K562 (cell line): ENCODE results near the gene TOR1A. TPM values are rescaled to one million over a fixed set of nuclear protein-coding genes. Genes with fewer than 3 reads are reported as not detected.

Experiments
- FOXJ2 ChIP-seq: fragments of 200-800 bp; sonication (Bioruptor generic); IDR thresholded peaks from 2 replicates; pipeline ENCODE4 v1.6.1; 2016; ENCODE audit warnings: missing genetic modification characterization, missing compliant biosample characterization
- FOXM1 ChIP-seq, 2 experiments: fragments of 450-650 bp in 1 of 2; sonication (generic) in 1 of 2; formaldehyde crosslinking in 1 of 2; IDR thresholded peaks; 2 replicates each; pipeline versions ENCODE4 v1.6.1 to v1.9.0; 2017 to 2022; ENCODE audit warnings: low read depth in 2 of 2, mild to moderate bottlenecking in 2 of 2, missing genetic modification reagents in 1 of 2, moderate library complexity in 1 of 2
- GTF2E2 ChIP-seq: fragments of 200-800 bp; sonication (Bioruptor generic); IDR thresholded peaks from 2 replicates; pipeline ENCODE4 v1.6.1; 2016; ENCODE audit warnings: missing genetic modification characterization, missing compliant biosample characterization
- HMGN3 ChIP-seq: IDR thresholded peaks from 2 replicates; pipeline ENCODE4 v1.6.1; 2011; ENCODE audit warnings: borderline replicate concordance, low read depth, mild to moderate bottlenecking, mixed read lengths, low read length; ENCODE audit not compliant: insufficient read length; ENCODE audit errors: extremely low read depth
- MAZ ChIP-seq, 2 experiments: fragments of 450-650 bp in 1 of 2; sonication (generic) in 1 of 2; formaldehyde crosslinking; IDR thresholded peaks in 1 of 2; conservative IDR thresholded peaks in 1 of 2; 2 replicates each; pipeline versions ENCODE4 v1.4.0 to v1.5.0; 2020; ENCODE audit warnings: mild to moderate bottlenecking in 1 of 2, missing genetic modification reagents in 1 of 2
- NR2C1 ChIP-seq, 2 experiments: fragments of 450-650 bp; IDR thresholded peaks; 2 replicates each; pipeline ENCODE4 v1.6.1; 2017; ENCODE audit warnings: mild to moderate bottlenecking in 2 of 2, antibody characterized with exemption in 1 of 2, inconsistent platforms in 1 of 2, missing compliant biosample characterization in 1 of 2, missing genetic modification characterization in 1 of 2
- RBM34 ChIP-seq: fragments of 200-400 bp; formaldehyde crosslinking; IDR thresholded peaks from 2 replicates; pipeline ENCODE4 v1.6.1; 2018; ENCODE audit warnings: low read length, borderline replicate concordance; ENCODE audit not compliant: insufficient read depth
- SMARCA5 ChIP-seq: fragments of 450-650 bp; IDR thresholded peaks from 2 replicates; pipeline ENCODE4 v1.6.1; 2016
- SRF ChIP-seq, 2 experiments: fragments of 250-450, 450-650 bp in 1 of 2; sonication (Bioruptor Pico) in 1 of 2; sonication (generic) in 1 of 2; formaldehyde crosslinking; IDR thresholded peaks; 2 replicates each; pipeline versions ENCODE4 v1.5.0 to v1.5.1; 2020 to 2022; ENCODE audit warnings: mild to moderate bottlenecking in 1 of 2, missing genetic modification reagents in 1 of 2
- THRAP3 ChIP-seq: fragments of 450-650 bp; IDR thresholded peaks from 2 replicates; pipeline ENCODE4 v1.6.1; 2016; ENCODE audit warnings: mild to moderate bottlenecking, inconsistent platforms, borderline replicate concordance
- YY1 ChIP-seq, 3 experiments: IDR thresholded peaks; 2 replicates each; pipeline ENCODE4 v1.6.1; 2011; ENCODE audit warnings: low read length in 2 of 3, mild to moderate bottlenecking in 2 of 3, moderate library complexity in 2 of 3, borderline replicate concordance in 1 of 3, control low read depth in 1 of 3, low read depth in 1 of 3; ENCODE audit not compliant: insufficient read depth in 3 of 3, insufficient replicate concordance in 2 of 3, control insufficient read depth in 1 of 3, insufficient read length in 1 of 3; ENCODE audit errors: extremely low read depth in 1 of 3
- ZBTB7A ChIP-seq: IDR thresholded peaks from 2 replicates; pipeline ENCODE4 v1.6.1; 2011; ENCODE audit warnings: low read depth, mild to moderate bottlenecking, low read length, moderate library complexity, borderline replicate concordance; ENCODE audit not compliant: control insufficient read depth
- ZNF444 ChIP-seq: fragments of 250-450 bp; sonication (Bioruptor Pico); IDR thresholded peaks from 2 replicates; pipeline ENCODE4 v1.4.0; 2020; ENCODE audit warnings: mild to moderate bottlenecking, moderate library complexity
- ZNF766 ChIP-seq: fragments of 200-800 bp; sonication (Bioruptor generic); conservative IDR thresholded peaks from 2 replicates; pipeline ENCODE4 v1.6.1; 2016; ENCODE audit warnings: missing genetic modification characterization, missing compliant biosample characterization
- polyA plus RNA-seq, 8 experiments: library from polyadenylated mRNA; depleted of rRNA in 4 of 8; stranded (reverse) in 5 of 8; unstranded in 3 of 8; fragments of >200 nt; fragmentation: Nextera tagmentation in 2 of 8; fragmentation: Illumina TruSeq in 1 of 8; extraction: Ambion mirVana in 2 of 8; extraction: Trizol in 1 of 8; gene quantifications; 2 replicates each; pipeline versions ENCODE4 v1.2.1 to v1.2.3, GENCODE V29; 2011 to 2014; ENCODE audit warnings: inconsistent platforms in 1 of 8, missing spikeins in 1 of 8
- total RNA-seq, 7 experiments: library from RNA; depleted of rRNA in 6 of 7; stranded (reverse); fragments of >200 nt in 6 of 7; fragmentation: Illumina TruSeq in 2 of 7; extraction: Trizol in 2 of 7; gene quantifications; 2 replicates each; pipeline versions ENCODE4 v1.2.1 to v1.2.3, GENCODE V29; 2011 to 2021; ENCODE audit warnings: low replicate concordance in 1 of 7
- TF ChIP-seq, protein P1 (sequence below): fragments of 200-800 bp; sonication (Bioruptor generic); IDR thresholded peaks from 2 replicates; pipeline ENCODE4 v1.6.1; 2017; ENCODE audit warnings: missing genetic modification characterization, missing compliant biosample characterization
- TF ChIP-seq, protein P2 (sequence below), 2 experiments: fragments of 450-650 bp in 1 of 2; sonication (generic) in 1 of 2; formaldehyde crosslinking; conservative IDR thresholded peaks; 2 replicates each; pipeline versions ENCODE4 v1.4.0 to v1.8.1; 2020 to 2022; ENCODE audit warnings: mild to moderate bottlenecking in 1 of 2, missing genetic modification reagents in 1 of 2
- TF ChIP-seq, protein P3 (sequence below), 2 experiments: fragments of 250-450 bp in 1 of 2; fragments of 450-650 bp in 1 of 2; sonication (Bioruptor Pico) in 1 of 2; IDR thresholded peaks; 2 replicates each; pipeline versions ENCODE4 v1.6.1 to v1.8.0; 2016 to 2021; ENCODE audit warnings: mild to moderate bottlenecking in 2 of 2, moderate library complexity in 2 of 2, missing compliant biosample characterization in 1 of 2, missing genetic modification characterization in 1 of 2
- TF ChIP-seq, protein P4 (sequence below): IDR thresholded peaks from 2 replicates; pipeline ENCODE4 v1.6.1; 2014; ENCODE audit warnings: antibody characterized with exemption

TOR1A gene
- total and polyA plus RNA-seq, 9 of the 15 experiments (the other 6 are each of a cell fraction or from before 2014, with no cell fraction given): 4.5 to 85.8 (median 51.3) TPM

DNA sequence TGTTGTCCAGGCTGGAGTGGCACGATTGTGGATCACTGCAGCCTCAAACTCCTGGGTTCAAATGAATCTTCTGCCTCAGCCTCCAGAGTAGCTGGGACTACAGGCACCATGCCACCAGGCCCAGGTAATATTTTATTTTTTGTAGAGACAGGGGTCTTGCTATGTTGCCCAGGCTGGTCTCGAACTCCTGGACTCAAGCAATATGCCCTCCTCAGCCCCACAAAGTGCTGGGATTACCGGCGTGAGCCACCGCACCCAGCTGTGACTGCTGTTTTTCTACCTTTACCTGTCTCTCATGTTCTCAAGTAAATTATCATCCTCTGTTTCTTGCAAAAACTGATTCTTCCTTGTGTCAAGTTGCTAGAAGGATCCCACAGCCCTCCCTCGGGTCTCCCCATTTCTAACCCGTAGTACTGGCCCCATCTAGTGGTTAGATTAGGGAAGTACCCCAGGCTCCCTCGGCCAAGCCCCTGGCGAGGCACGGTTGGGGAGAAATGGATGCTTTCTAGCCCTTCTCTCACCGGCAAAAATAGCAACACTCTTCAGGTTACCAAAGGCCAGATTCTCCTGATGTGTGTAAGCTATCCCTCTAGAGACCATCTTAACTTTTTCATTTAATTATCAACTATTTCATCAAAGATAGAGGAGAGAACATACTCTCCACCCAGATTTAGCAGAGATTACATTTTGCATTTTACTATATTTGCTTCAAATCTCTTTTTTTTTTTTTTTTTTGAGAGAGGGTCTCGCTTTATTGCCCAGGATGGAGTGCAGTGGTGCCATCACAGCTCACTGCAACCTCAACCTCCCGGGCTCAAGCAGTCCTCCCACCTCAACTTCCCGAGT is 40.2 kb downstream of the TOR1A start (continued):
- no peak for TF ChIP-seq HMGN3
- no peak for TF ChIP-seq ZNF444 (CRISPR knock-in tag)
- TF ChIP-seq FOXM1 (IDR thresholded peaks at IDR 0.05; ENCODE audit: low read depth): 0 out of 2 replicates have a peak, but pooled peaks have one; percentile 14
- no peak for TF ChIP-seq FOXM1 (CRISPR knock-in tag; IDR thresholded peaks at IDR 0.05; ENCODE audit: low read depth)
- TF ChIP-seq, protein P1, sequence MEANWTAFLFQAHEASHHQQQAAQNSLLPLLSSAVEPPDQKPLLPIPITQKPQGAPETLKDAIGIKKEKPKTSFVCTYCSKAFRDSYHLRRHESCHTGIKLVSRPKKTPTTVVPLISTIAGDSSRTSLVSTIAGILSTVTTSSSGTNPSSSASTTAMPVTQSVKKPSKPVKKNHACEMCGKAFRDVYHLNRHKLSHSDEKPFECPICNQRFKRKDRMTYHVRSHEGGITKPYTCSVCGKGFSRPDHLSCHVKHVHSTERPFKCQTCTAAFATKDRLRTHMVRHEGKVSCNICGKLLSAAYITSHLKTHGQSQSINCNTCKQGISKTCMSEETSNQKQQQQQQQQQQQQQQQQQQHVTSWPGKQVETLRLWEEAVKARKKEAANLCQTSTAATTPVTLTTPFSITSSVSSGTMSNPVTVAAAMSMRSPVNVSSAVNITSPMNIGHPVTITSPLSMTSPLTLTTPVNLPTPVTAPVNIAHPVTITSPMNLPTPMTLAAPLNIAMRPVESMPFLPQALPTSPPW (CRISPR knock-in tag): peak; percentile 81
- 0 out of 2 replicates have a peak, but pooled peaks have one; percentile 8 for TF ChIP-seq THRAP3
- TF ChIP-seq YY1 (IDR thresholded peaks at IDR 0.05; ENCODE audit: borderline replicate concordance in 1 of 3, control insufficient read depth in 1 of 3, extremely low read depth in 1 of 3, insufficient read depth in 3 of 3, insufficient read length in 1 of 3, insufficient replicate concordance in 2 of 3, low read depth in 1 of 3, low read length in 2 of 3): peak in 1 of 3 experiments; percentile 43
- TF ChIP-seq, protein P2, sequence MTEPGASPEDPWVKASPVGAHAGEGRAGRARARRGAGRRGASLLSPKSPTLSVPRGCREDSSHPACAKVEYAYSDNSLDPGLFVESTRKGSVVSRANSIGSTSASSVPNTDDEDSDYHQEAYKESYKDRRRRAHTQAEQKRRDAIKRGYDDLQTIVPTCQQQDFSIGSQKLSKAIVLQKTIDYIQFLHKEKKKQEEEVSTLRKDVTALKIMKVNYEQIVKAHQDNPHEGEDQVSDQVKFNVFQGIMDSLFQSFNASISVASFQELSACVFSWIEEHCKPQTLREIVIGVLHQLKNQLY (CRISPR knock-in tag; conservative IDR thresholded peaks at IDR 0.05): no peak
- no peak for TF ChIP-seq NR2C1 (IDR thresholded peaks at IDR 0.05)
- TF ChIP-seq NR2C1 (tag; IDR thresholded peaks at IDR 0.05): no peak
- TF ChIP-seq SRF (CRISPR knock-in tag; IDR thresholded peaks at IDR 0.05): peak in 1 of 2 experiments; percentile 41; a peak in 1 of 4 replicates
- TF ChIP-seq FOXJ2 (tag): 0 out of 2 replicates have a peak, but pooled peaks have one; percentile 39
- no peak for TF ChIP-seq RBM34
- TF ChIP-seq MAZ (CRISPR knock-in tag; conservative IDR thresholded peaks at IDR 0.05 in 1 of 2, IDR thresholded peaks at IDR 0.05 in 1 of 2): peak in 1 of 2 experiments; percentile 87; a peak in 2 of 4 replicates
- TF ChIP-seq, protein P3, sequence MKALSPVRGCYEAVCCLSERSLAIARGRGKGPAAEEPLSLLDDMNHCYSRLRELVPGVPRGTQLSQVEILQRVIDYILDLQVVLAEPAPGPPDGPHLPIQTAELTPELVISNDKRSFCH (CRISPR knock-in tag; IDR thresholded peaks at IDR 0.05): no peak
- TF ChIP-seq, protein P3 (tag; IDR thresholded peaks at IDR 0.05): no peak
- TF ChIP-seq ZNF766 (CRISPR knock-in tag): no peak
- 0 out of 2 replicates have a peak, but pooled peaks have one; percentile 27 for TF ChIP-seq GTF2E2
- TF ChIP-seq SMARCA5: peak; percentile 15; the same call in 1 of the 2 replicates
- 0 out of 2 replicates have a peak, but pooled peaks have one; percentile 39 for TF ChIP-seq ZBTB7A
- TF ChIP-seq, protein P4, sequence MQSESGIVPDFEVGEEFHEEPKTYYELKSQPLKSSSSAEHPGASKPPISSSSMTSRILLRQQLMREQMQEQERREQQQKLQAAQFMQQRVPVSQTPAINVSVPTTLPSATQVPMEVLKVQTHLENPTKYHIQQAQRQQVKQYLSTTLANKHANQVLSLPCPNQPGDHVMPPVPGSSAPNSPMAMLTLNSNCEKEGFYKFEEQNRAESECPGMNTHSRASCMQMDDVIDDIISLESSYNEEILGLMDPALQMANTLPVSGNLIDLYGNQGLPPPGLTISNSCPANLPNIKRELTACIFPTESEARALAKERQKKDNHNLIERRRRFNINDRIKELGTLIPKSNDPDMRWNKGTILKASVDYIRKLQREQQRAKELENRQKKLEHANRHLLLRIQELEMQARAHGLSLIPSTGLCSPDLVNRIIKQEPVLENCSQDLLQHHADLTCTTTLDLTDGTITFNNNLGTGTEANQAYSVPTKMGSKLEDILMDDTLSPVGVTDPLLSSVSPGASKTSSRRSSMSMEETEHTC: no peak
